HepG2 (cell line): ENCODE data around the gene TMEM62. TPM values are rescaled to one million over a fixed set of nuclear protein-coding genes. Genes with fewer than 3 reads are reported as not detected.
A peak's percentile ranks its signal among the peaks of the same experiment; 100 is the strongest.

Experiments
- BRCA1 ChIP-seq: sonication (generic); formaldehyde crosslinking; IDR thresholded peaks from 2 replicates; pipeline ENCODE4 v1.4.0; 2020; ENCODE audit warnings: missing genetic modification reagents
- GATAD1 ChIP-seq: IDR thresholded peaks from 2 replicates; pipeline ENCODE4 v1.6.1; 2016; ENCODE audit warnings: missing genetic modification reagents, missing compliant biosample characterization
- HHEX ChIP-seq: IDR thresholded peaks from 2 replicates; pipeline ENCODE4 v1.6.1; 2016; ENCODE audit warnings: control low read depth
- HMG20A ChIP-seq: IDR thresholded peaks from 2 replicates; pipeline ENCODE4 v1.6.1; 2016; ENCODE audit warnings: borderline replicate concordance
- HNRNPLL ChIP-seq: fragments of 200-400 bp; formaldehyde crosslinking; IDR thresholded peaks from 2 replicates; pipeline ENCODE4 v1.6.1; 2017; ENCODE audit warnings: mild to moderate bottlenecking, low read depth, low read length; ENCODE audit not compliant: poor library complexity, severe bottlenecking
- IRF2 ChIP-seq: IDR thresholded peaks from 2 replicates; pipeline ENCODE4 v1.6.1; 2018; ENCODE audit warnings: missing genetic modification reagents, missing compliant biosample characterization
- KDM2A ChIP-seq: sonication (generic); formaldehyde crosslinking; IDR thresholded peaks from 2 replicates; pipeline ENCODE4 v1.4.0; 2020; ENCODE audit warnings: low read depth, missing genetic modification reagents, borderline replicate concordance
- MTA1 ChIP-seq: sonication (generic); formaldehyde crosslinking; IDR thresholded peaks from 2 replicates; pipeline ENCODE4 v1.4.0; 2020; ENCODE audit warnings: missing genetic modification reagents, mild to moderate bottlenecking, borderline replicate concordance
- SYNCRIP ChIP-seq: fragments of 200-400 bp; formaldehyde crosslinking; IDR thresholded peaks from 2 replicates; pipeline ENCODE4 v1.6.1; 2018; ENCODE audit warnings: mild to moderate bottlenecking, low read depth, low read length; ENCODE audit not compliant: insufficient read depth
- TGIF2 ChIP-seq: IDR thresholded peaks from 2 replicates; pipeline ENCODE4 v1.6.1; 2016; ENCODE audit warnings: control low read depth, missing compliant biosample characterization
- YEATS2 ChIP-seq: sonication (generic); formaldehyde crosslinking; IDR thresholded peaks from 2 replicates; pipeline ENCODE4 v1.4.0; 2020; ENCODE audit warnings: missing genetic modification reagents, borderline replicate concordance
- ZNF121 ChIP-seq: sonication (generic); formaldehyde crosslinking; IDR thresholded peaks from 2 replicates; pipeline ENCODE4 v1.5.0; 2020; ENCODE audit warnings: mild to moderate bottlenecking, missing genetic modification reagents
- ZNF652 ChIP-seq: IDR thresholded peaks from 2 replicates; pipeline ENCODE4 v1.6.1; 2016; ENCODE audit warnings: low read depth, borderline replicate concordance
- ZNF761 ChIP-seq: sonication (generic); formaldehyde crosslinking; conservative IDR thresholded peaks from 2 replicates; pipeline ENCODE4 v1.4.0; 2020; ENCODE audit warnings: mild to moderate bottlenecking, missing genetic modification reagents
- polyA plus RNA-seq, 8 experiments: library from polyadenylated mRNA; depleted of rRNA in 3 of 8; stranded (reverse) in 7 of 8; unstranded in 1 of 8; fragments of >200 nt; fragmentation: Illumina TruSeq in 4 of 8; extraction: Trizol in 4 of 8; gene quantifications; 2 replicates each; pipeline versions ENCODE4 v1.2.1 to v1.2.3, GENCODE V29; 2011 to 2016; ENCODE audit warnings: low read depth in 4 of 8, missing spikeins in 1 of 8, mixed read lengths in 1 of 8; ENCODE audit not compliant: insufficient read depth in 1 of 8
- total RNA-seq, 5 experiments: library from RNA; depleted of rRNA; stranded (reverse); fragments of >200 nt; fragmentation: Illumina TruSeq; extraction: Trizol; gene quantifications; 2 replicates each; pipeline ENCODE4 v1.2.3, GENCODE V29; 2016; ENCODE audit warnings: low read depth in 1 of 5
- TF ChIP-seq, protein P1 (sequence below): sonication (generic); formaldehyde crosslinking; IDR thresholded peaks from 2 replicates; pipeline ENCODE4 v1.5.0; 2020; ENCODE audit warnings: mild to moderate bottlenecking, missing genetic modification reagents, borderline replicate concordance
- TF ChIP-seq, protein P2 (sequence below): sonication (generic); formaldehyde crosslinking; IDR thresholded peaks from 2 replicates; pipeline ENCODE4 v1.5.1; 2020; ENCODE audit warnings: mild to moderate bottlenecking, missing genetic modification reagents
- TF ChIP-seq, protein P3 (sequence below): sonication (generic); formaldehyde crosslinking; IDR thresholded peaks from 2 replicates; pipeline ENCODE4 v1.5.0; 2020; ENCODE audit warnings: missing genetic modification reagents

The TMEM62 gene
- total and polyA plus RNA-seq, 2 of the 13 experiments (the other 11 are each of a cell fraction or from before 2014, with no cell fraction given), result 14.2 to 20.9 TPM

DNA sequence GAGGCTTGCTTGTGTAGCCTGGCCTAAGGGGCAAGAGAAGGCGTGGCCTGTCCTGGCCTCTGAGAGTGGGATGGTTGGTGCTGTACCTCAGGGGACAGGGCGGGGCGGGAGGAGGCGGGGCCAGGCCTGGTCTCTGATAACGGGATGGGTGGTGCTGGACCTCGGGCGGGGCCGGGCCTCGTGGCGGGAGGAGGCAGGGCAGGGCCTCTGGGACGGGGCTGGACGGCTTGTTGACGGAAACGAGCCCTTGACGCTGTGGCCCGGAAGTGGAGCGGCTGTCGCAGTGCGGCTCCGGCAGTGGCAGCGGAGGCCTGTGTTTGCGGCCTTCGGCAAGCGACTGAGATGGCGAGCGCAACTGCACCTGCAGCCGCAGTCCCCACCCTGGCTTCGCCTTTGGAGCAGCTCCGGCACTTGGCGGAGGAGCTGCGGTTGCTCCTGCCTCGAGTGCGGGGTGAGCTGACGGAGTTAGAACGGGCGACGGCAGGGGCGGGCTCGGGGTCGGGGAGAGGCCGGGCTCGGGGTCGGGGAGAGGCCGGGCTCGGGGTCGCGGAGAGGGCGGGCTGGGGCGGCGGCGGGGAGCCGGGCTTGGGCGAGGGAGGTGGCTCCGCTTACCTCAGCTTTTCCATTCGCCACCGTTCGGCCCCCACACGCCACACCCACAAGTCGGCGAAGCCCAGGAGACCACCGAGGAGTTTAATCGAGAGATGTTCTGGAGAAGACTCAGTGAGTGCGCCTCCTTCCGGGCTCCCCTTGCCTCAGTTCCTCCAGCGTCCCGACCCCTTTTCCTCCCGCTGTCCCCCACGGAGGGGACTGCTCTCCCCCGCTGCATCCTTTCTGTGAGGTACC, 52.0 kb downstream of the TMEM62 start, which contains the start of gene CCNDBP1 (continued):
- TF ChIP-seq ZNF121 (no peak), KDM2A (CRISPR knock-in tag) (peak; percentile 99), HNRNPLL (peak; percentile 78), TGIF2 (CRISPR knock-in tag) (no peak), BRCA1 (CRISPR knock-in tag) (peak; percentile 48; the same call in 1 of the 2 replicates), GATAD1 (peak; percentile 79), ZNF652 (CRISPR knock-in tag) (no peak), YEATS2 (CRISPR knock-in tag) (no peak), MTA1 (CRISPR knock-in tag) (peak; percentile 42; the same call in 1 of the 2 replicates), HHEX (CRISPR knock-in tag) (no peak), IRF2 (CRISPR knock-in tag) (peak; percentile 60; the same call in 1 of the 2 replicates), SYNCRIP (no peak), HMG20A (CRISPR knock-in tag) (no peak), ZNF761 (CRISPR knock-in tag) (no peak)
- TF ChIP-seq, protein P1, sequence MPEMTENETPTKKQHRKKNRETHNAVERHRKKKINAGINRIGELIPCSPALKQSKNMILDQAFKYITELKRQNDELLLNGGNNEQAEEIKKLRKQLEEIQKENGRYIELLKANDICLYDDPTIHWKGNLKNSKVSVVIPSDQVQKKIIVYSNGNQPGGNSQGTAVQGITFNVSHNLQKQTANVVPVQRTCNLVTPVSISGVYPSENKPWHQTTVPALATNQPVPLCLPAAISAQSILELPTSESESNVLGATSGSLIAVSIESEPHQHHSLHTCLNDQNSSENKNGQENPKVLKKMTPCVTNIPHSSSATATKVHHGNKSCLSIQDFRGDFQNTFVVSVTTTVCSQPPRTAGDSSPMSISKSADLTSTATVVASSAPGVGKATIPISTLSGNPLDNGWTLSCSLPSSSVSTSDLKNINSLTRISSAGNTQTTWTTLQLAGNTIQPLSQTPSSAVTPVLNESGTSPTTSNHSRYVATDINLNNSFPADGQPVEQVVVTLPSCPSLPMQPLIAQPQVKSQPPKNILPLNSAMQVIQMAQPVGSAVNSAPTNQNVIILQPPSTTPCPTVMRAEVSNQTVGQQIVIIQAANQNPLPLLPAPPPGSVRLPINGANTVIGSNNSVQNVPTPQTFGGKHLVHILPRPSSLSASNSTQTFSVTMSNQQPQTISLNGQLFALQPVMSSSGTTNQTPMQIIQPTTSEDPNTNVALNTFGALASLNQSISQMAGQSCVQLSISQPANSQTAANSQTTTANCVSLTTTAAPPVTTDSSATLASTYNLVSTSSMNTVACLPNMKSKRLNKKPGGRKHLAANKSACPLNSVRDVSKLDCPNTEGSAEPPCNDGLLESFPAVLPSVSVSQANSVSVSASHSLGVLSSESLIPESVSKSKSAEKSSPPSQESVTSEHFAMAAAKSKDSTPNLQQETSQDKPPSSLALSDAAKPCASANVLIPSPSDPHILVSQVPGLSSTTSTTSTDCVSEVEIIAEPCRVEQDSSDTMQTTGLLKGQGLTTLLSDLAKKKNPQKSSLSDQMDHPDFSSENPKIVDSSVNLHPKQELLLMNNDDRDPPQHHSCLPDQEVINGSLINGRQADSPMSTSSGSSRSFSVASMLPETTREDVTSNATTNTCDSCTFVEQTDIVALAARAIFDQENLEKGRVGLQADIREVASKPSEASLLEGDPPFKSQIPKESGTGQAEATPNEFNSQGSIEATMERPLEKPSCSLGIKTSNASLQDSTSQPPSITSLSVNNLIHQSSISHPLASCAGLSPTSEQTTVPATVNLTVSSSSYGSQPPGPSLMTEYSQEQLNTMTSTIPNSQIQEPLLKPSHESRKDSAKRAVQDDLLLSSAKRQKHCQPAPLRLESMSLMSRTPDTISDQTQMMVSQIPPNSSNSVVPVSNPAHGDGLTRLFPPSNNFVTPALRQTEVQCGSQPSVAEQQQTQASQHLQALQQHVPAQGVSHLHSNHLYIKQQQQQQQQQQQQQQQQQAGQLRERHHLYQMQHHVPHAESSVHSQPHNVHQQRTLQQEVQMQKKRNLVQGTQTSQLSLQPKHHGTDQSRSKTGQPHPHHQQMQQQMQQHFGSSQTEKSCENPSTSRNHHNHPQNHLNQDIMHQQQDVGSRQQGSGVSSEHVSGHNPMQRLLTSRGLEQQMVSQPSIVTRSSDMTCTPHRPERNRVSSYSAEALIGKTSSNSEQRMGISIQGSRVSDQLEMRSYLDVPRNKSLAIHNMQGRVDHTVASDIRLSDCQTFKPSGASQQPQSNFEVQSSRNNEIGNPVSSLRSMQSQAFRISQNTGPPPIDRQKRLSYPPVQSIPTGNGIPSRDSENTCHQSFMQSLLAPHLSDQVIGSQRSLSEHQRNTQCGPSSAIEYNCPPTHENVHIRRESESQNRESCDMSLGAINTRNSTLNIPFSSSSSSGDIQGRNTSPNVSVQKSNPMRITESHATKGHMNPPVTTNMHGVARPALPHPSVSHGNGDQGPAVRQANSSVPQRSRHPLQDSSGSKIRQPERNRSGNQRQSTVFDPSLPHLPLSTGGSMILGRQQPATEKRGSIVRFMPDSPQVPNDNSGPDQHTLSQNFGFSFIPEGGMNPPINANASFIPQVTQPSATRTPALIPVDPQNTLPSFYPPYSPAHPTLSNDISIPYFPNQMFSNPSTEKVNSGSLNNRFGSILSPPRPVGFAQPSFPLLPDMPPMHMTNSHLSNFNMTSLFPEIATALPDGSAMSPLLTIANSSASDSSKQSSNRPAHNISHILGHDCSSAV (CRISPR knock-in tag), result no peak
- TF ChIP-seq, protein P2, sequence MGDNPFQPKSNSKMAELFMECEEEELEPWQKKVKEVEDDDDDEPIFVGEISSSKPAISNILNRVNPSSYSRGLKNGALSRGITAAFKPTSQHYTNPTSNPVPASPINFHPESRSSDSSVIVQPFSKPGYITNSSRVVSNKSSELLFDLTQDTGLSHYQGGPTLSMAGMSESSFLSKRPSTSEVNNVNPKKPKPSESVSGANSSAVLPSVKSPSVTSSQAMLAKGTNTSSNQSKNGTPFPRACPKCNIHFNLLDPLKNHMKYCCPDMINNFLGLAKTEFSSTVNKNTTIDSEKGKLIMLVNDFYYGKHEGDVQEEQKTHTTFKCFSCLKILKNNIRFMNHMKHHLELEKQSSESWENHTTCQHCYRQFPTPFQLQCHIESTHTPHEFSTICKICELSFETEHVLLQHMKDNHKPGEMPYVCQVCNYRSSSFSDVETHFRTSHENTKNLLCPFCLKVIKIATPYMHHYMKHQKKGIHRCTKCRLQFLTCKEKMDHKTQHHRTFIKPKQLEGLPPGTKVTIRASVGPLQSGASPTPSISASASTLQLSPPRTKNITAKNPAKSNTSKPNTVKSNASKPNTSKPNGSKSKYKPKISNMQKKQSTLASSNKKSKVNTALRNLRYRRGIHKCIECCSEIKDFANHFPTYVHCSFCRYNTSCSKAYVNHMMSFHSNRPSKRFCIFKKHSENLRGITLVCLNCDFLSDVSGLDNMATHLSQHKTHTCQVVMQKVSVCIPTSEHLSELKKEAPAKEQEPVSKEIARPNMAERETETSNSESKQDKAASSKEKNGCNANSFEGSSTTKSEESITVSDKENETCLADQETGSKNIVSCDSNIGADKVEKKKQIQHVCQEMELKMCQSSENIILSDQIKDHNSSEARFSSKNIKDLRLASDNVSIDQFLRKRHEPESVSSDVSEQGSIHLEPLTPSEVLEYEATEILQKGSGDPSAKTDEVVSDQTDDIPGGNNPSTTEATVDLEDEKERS (CRISPR knock-in tag), result peak; percentile 89
- TF ChIP-seq, protein P3, sequence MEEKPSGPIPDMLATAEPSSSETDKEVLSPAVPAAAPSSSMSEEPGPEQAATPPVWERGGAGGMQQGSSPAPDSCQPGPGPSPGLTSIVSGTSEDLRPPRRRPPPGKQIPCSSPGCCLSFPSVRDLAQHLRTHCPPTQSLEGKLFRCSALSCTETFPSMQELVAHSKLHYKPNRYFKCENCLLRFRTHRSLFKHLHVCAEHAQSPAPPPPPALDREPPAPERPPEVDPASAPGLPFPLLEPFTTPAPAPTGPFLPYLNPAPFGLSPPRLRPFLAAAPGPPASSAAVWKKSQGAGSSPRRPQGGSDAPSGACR (CRISPR knock-in tag), result 0 out of 2 replicates have a peak, but pooled peaks have one; percentile 45
